SK-N-SH (cell line): ENCODE data around the gene SLC39A3. TPM values are rescaled to one million over a fixed set of nuclear protein-coding genes. Genes with fewer than 3 reads are reported as not detected.

Experiments used
- CTCF ChIA-PET: fragments of 300-600, 350-600 bp; formaldehyde crosslinking; extraction: SDS; loops from one replicate; lab custom pipeline; 2021; lab: Yijun Ruan, JAX
- POLR2A ChIA-PET: fragments of 350-600 bp; sonication (Branson Sonifier 250); formaldehyde crosslinking; extraction: SDS; loops from one replicate; lab custom pipeline; 2020; ENCODE audit warnings: antibody characterized with exemption, inconsistent platforms; lab: Yijun Ruan, JAX
- DNase-seq: peaks from one replicate; pipeline ENCODE4 v3.0.0; 2012
- H2AFZ ChIP-seq: fragments of 200-600 bp; sonication (generic); 2 replicates; pipeline ENCODE4 v1.8.1; 2016; ENCODE audit warnings: antibody characterized with exemption, mild to moderate bottlenecking, low read depth
- H3F3A ChIP-seq: fragments of 200-600 bp; sonication (generic); replicated peaks from 2 replicates; pipeline ENCODE3; 2016; ENCODE audit warnings: antibody characterized with exemption, mild to moderate bottlenecking; ENCODE audit not compliant: insufficient read depth
- H3K27ac ChIP-seq, 2 experiments: fragments of 200-500 bp in 1 of 2; fragments of 200-600 bp in 1 of 2; sonication (Bioruptor generic) in 1 of 2; sonication (generic), shearing (Covaris generic) in 1 of 2; 2 replicates each; pipeline versions ENCODE4 v1.5.1 to v1.6.1; 2014 to 2016; ENCODE audit warnings: low read depth in 2 of 2, inconsistent platforms in 1 of 2, low read length in 1 of 2, mild to moderate bottlenecking in 1 of 2, mixed read lengths in 1 of 2
- H3K27me3 ChIP-seq: fragments of 200-600 bp; sonication (generic), shearing (Covaris generic); 2 replicates; pipeline ENCODE4 v1.6.1; 2016; ENCODE audit warnings: mixed run types; ENCODE audit not compliant: insufficient read depth
- H3K36me3 ChIP-seq, 2 experiments: fragments of 200-500 bp in 1 of 2; fragments of 200-600 bp in 1 of 2; sonication (Bioruptor generic) in 1 of 2; sonication (generic) in 1 of 2; replicated peaks in 1 of 2; 2 replicates each; pipeline versions ENCODE3 to v1.5.1; 2014 to 2016; ENCODE audit warnings: low read length in 1 of 2, mild to moderate bottlenecking in 1 of 2; ENCODE audit not compliant: insufficient read depth in 2 of 2, control insufficient read depth in 1 of 2
- H3K4me1 ChIP-seq, 2 experiments: fragments of 200-500 bp in 1 of 2; fragments of 200-600 bp in 1 of 2; sonication (Bioruptor generic) in 1 of 2; sonication (generic), shearing (Covaris generic) in 1 of 2; 2 replicates each; pipeline versions ENCODE4 v1.5.1 to v1.6.1; 2014 to 2016; ENCODE audit warnings: low read depth in 1 of 2, low read length in 1 of 2, mixed run types in 1 of 2; ENCODE audit not compliant: insufficient read depth in 2 of 2, control insufficient read depth in 1 of 2
- H3K4me2 ChIP-seq: fragments of 200-600 bp; sonication (generic), shearing (Covaris generic); 2 replicates; pipeline ENCODE4 v1.6.1; 2017; ENCODE audit warnings: mixed run types
- H3K4me3 ChIP-seq, 2 experiments: fragments of 200-500 bp in 1 of 2; fragments of 200-600 bp in 1 of 2; sonication (Bioruptor generic) in 1 of 2; sonication (generic), shearing (Covaris generic) in 1 of 2; 2 replicates each; pipeline versions ENCODE4 v1.5.1 to v1.8.1; 2014 to 2016; ENCODE audit warnings: low read depth in 2 of 2, inconsistent platforms in 1 of 2, low read length in 1 of 2, mild to moderate bottlenecking in 1 of 2, mixed read lengths in 1 of 2, moderate library complexity in 1 of 2
- H3K79me2 ChIP-seq: fragments of 200-600 bp; sonication (generic); 2 replicates; pipeline ENCODE4 v1.8.1; 2017; ENCODE audit warnings: mild to moderate bottlenecking; ENCODE audit not compliant: insufficient read depth
- H3K9ac ChIP-seq: fragments of 200-600 bp; sonication (generic); 2 replicates; pipeline ENCODE4 v1.6.1; 2017; ENCODE audit warnings: mixed run types
- H3K9me2 ChIP-seq: fragments of 200-600 bp; sonication (generic); 2 replicates; pipeline ENCODE4 v1.6.1; 2017; ENCODE audit warnings: mixed run types
- H3K9me3 ChIP-seq: fragments of 200-600 bp; sonication (generic); 2 replicates; pipeline ENCODE4 v1.6.1; 2017; ENCODE audit warnings: mixed run types, mild to moderate bottlenecking, moderate library complexity
- H4K20me1 ChIP-seq: fragments of 200-600 bp; sonication (generic); 2 replicates; pipeline ENCODE4 v1.6.1; 2017; ENCODE audit warnings: mild to moderate bottlenecking, mixed run types; ENCODE audit not compliant: insufficient read depth
- CHD2 ChIP-seq: fragments of 150-350 bp; IDR thresholded peaks from 2 replicates; pipeline ENCODE4 v1.6.1; 2018; ENCODE audit warnings: low read length; ENCODE audit not compliant: partially characterized antibody
- FOXJ3 ChIP-seq: sonication (generic); formaldehyde crosslinking; IDR thresholded peaks from 2 replicates; pipeline ENCODE4 v1.5.1; 2020; ENCODE audit warnings: mild to moderate bottlenecking, missing genetic modification reagents
- FOXM1 ChIP-seq: IDR thresholded peaks from 2 replicates; pipeline ENCODE4 v1.4.0; 2012; ENCODE audit warnings: low read depth, mild to moderate bottlenecking
- GATA2 ChIP-seq: sonication (generic); formaldehyde crosslinking; IDR thresholded peaks from 2 replicates; pipeline ENCODE4 v1.5.0; 2020; ENCODE audit warnings: mild to moderate bottlenecking, missing genetic modification reagents
- JUND ChIP-seq: IDR thresholded peaks from 2 replicates; pipeline ENCODE4 v1.4.0; 2012
- NFIC ChIP-seq: IDR thresholded peaks from 2 replicates; pipeline ENCODE4 v1.4.0; 2012; ENCODE audit warnings: borderline replicate concordance
- POLR2AphosphoS5 ChIP-seq: IDR thresholded peaks from 2 replicates; pipeline ENCODE4 v1.6.1; 2012; ENCODE audit warnings: low read depth, low read length
- RAD21 ChIP-seq: IDR thresholded peaks from 2 replicates; pipeline ENCODE4 v1.6.1; 2012; ENCODE audit warnings: mild to moderate bottlenecking, low read length
- RFX5 ChIP-seq: IDR thresholded peaks from 2 replicates; pipeline ENCODE4 v1.6.1; 2012; ENCODE audit warnings: mild to moderate bottlenecking, improper control_type of control experiment, low read length
- TCF12 ChIP-seq: IDR thresholded peaks from 2 replicates; pipeline ENCODE4 v1.4.0; 2012
- TEAD4 ChIP-seq: IDR thresholded peaks from 2 replicates; pipeline ENCODE4 v1.4.0; 2012; ENCODE audit warnings: mild to moderate bottlenecking, borderline replicate concordance; ENCODE audit not compliant: insufficient read depth
- ZBTB33 ChIP-seq: IDR thresholded peaks from 2 replicates; pipeline ENCODE4 v1.4.0; 2012; ENCODE audit warnings: low read depth, borderline replicate concordance
- WGBS: methylation state at CpG from one replicate; pipeline ENCODE4 v1.1.6; 2017; ENCODE audit warnings: low lambda C conversion rate; 5-methylcytosine and 5-hydroxymethylcytosine counted together
- polyA plus RNA-seq, 3 experiments: library from polyadenylated mRNA; depleted of rRNA; stranded (reverse); fragments of >200 nt; gene quantifications; 2 replicates each; pipeline ENCODE4 v1.2.3, GENCODE V29; 2012
- TF ChIP-seq, protein P1 (sequence below): IDR thresholded peaks from 2 replicates; pipeline ENCODE4 v1.4.0; 2012; ENCODE audit warnings: low read depth, borderline replicate concordance
- TF ChIP-seq, protein P2 (sequence below): IDR thresholded peaks from 2 replicates; pipeline ENCODE4 v1.4.0; 2012; ENCODE audit warnings: low read depth

The SLC39A3 gene
- polyA plus RNA-seq, 1 of the 3 experiments (the other 2 are of a cell fraction), result 45.2 TPM

DNA sequence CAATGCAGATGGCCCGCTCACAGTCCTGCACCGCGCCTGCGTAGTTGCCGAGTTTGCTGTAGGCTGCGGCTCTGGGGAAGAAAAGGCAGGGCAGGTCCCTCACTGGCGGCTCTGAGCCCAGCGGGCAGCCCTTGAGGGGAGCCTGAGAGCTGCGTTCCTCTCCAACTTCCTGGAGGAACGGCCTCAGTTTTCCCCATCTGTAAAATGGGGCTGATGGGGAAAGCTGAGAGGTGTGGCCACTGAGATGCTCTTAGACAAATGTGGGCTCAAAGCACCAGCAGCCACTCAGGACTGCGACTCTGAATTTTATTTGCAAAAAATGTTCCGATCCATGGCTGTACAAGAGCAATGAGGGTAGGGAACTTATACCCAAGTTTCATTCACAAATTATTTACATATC, 23.9 kb upstream of the SLC39A3 start:
- Histone ChIP-seq H3K27ac (no peak overlapping the region), H4K20me1 (0 out of 2 replicates have a peak, but pooled peaks cover 5% of the 10 kb centered on the region), H3K36me3 (peaks cover 6 to 64% of the 10 kb centered on the region in 2 experiments), H3K9ac (no peak overlapping the region), H3K9me2 (no peaks in the 10 kb centered on the region), H3K9me3 (no peaks in the 10 kb centered on the region), H2AFZ (no peak overlapping the region), H3K4me3 (no peak overlapping the region), H3F3A (no peaks in the 10 kb centered on the region), H3K79me2 (peaks cover 11% of the 10 kb centered on the region; the same call in 1 of the 2 replicates), H3K4me1 (no peaks in the 10 kb centered on the region), H3K27me3 (no peaks in the 10 kb centered on the region), H3K4me2 (no peak overlapping the region)
- TF ChIP-seq ZBTB33 (no peak), FOXM1 (no peak), JUND (no peak), TEAD4 (no peak), POLR2AphosphoS5 (no peak), FOXJ3 (CRISPR knock-in tag) (no peak), CHD2 (no peak), TCF12 (no peak), RFX5 (no peak)
- TF ChIP-seq, protein P1, sequence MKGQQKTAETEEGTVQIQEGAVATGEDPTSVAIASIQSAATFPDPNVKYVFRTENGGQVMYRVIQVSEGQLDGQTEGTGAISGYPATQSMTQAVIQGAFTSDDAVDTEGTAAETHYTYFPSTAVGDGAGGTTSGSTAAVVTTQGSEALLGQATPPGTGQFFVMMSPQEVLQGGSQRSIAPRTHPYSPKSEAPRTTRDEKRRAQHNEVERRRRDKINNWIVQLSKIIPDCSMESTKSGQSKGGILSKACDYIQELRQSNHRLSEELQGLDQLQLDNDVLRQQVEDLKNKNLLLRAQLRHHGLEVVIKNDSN, result no peak
- TF ChIP-seq, protein P2, sequence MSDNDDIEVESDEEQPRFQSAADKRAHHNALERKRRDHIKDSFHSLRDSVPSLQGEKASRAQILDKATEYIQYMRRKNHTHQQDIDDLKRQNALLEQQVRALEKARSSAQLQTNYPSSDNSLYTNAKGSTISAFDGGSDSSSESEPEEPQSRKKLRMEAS, result no peak
- POLR2A ChIA-PET, result no interaction called here
- 100% methylated on average over 4 of the region's 12 CpGs for WGBS
- CTCF ChIA-PET, result interaction anchor here (1.0 to 1.4 kb wide), 2 partner anchors 14 to 127 kb away, joined by 3 to 6 read pairs; no protein-coding TSS in a partner anchor
- no peak for DNase-seq

DNA sequence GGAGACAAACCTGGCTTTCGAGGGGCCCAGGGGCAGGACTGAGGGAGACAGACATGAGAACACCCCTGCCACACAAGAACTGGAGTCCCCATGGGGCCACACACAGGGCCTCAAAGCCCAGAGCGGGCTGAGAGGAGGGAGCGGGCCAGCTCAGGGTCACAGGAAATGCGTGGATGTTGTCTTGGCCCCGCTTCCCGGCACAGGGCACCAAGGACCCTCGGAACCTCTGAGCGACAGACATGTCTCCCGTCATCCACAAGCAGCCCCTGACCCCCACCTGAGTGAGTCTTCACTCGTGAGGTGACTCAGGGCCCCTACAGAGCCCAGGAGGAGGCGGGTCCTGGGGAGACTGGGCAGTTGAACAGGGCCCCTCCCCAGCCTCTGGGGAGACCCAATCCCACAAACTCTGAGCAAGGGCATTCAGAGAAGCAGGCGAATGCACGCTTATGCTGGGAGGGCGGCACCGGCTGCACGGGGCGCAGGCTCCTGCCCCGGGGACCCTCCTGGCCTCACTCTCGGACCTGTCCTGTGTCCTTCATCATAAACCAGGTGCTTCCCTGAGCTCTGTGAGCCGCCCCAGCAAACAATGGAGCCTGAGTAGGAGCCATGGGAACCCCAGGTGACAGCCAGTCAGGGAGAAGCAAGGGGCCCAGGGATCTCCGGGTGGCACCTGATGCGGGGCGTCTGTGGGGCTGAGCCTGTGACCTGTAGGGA, 23.1 kb upstream of the SLC39A3 start:
- no peaks in the 10 kb centered on the region for H4K20me1 ChIP-seq
- no peak overlapping the region for H2AFZ ChIP-seq
- POLR2A ChIA-PET, result no interaction called here
- no peaks in the 10 kb centered on the region for H3K9me2 ChIP-seq
- H3K9ac ChIP-seq, result no peak overlapping the region
- DNase-seq, result no peak
- no peak overlapping the region for H3K4me3 ChIP-seq
- 96% methylated on average over 9 of the region's 23 CpGs for WGBS
- CTCF ChIA-PET, result interaction anchor here (0.7 to 1.4 kb wide), 3 partner anchors 14 to 126 kb away, joined by 3 to 6 read pairs (median 6); no protein-coding TSS in a partner anchor
- H3K36me3 ChIP-seq, result peaks cover 6 to 57% of the 10 kb centered on the region in 2 experiments
- H3K4me2 ChIP-seq, result no peak overlapping the region
- no peaks in the 10 kb centered on the region for H3K27me3 ChIP-seq
- no peaks in the 10 kb centered on the region for H3K4me1 ChIP-seq
- peaks cover 4% of the 10 kb centered on the region; the same call in 1 of the 2 replicates for H3K79me2 ChIP-seq
- H3K27ac ChIP-seq, result no peak overlapping the region
- H3K9me3 ChIP-seq, result no peaks in the 10 kb centered on the region
- no peak for TF ChIP-seq NFIC
- no peak for TF ChIP-seq RAD21
- no peak for TF ChIP-seq GATA2 (CRISPR knock-in tag)
- TF ChIP-seq CHD2, result no peak
- no peak for TF ChIP-seq FOXJ3 (CRISPR knock-in tag)
- no peak for TF ChIP-seq ZBTB33
- H3F3A ChIP-seq, result no peaks in the 10 kb centered on the region
